GM18505 (cell line): ENCODE measurements around the gene OGN.

Experiments
- ATAC-seq: cut with Tn5 transposase; IDR thresholded peaks from one replicate; pipeline ENCODE4 v1.9.1; 2021; ENCODE audit not compliant: unreplicated experiment
- POLR2A ChIP-seq: IDR thresholded peaks from 4 replicates; pipeline ENCODE4 v1.6.1; 2011; ENCODE audit warnings: borderline replicate concordance; ENCODE audit not compliant: insufficient read depth, insufficient read length; ENCODE audit errors: extremely low read depth

Gene OGN

GRCh38 chr9:92392690-92393089 is 11.7 kb downstream of the OGN start:
- no peak for TF ChIP-seq POLR2A
- no peak for ATAC-seq

GRCh38 chr9:92385953-92386352 is 18.4 kb downstream of the OGN start:
- ATAC-seq: no peak
- no peak for TF ChIP-seq POLR2A

- ATAC-seq: no peak
- TF ChIP-seq POLR2A: no peak
Observed at GRCh38 chr9:92385477-92385876, 18.9 kb downstream of the OGN start.

GRCh38 chr9:92385001-92385400 is 19.4 kb downstream of the OGN start:
- ATAC-seq: no peak
- TF ChIP-seq POLR2A: no peak

- ATAC-seq: no peak
- TF ChIP-seq POLR2A: no peak
Observed at GRCh38 chr9:92384375-92384774, 20.0 kb downstream of the OGN start.

GRCh38 chr9:92381775-92382174 is 22.6 kb downstream of the OGN start:
- TF ChIP-seq POLR2A: no peak
- no peak for ATAC-seq

- no peak for TF ChIP-seq POLR2A
- no peak for ATAC-seq
Observed at GRCh38 chr9:92380603-92381002, 23.8 kb downstream of the OGN start.

- TF ChIP-seq POLR2A: no peak
- no peak for ATAC-seq
Observed at GRCh38 chr9:92378865-92379560, 25.4 kb downstream of the OGN start.

GRCh38 chr9:92377876-92378275 is 26.5 kb downstream of the OGN start:
- no peak for TF ChIP-seq POLR2A

GRCh38 chr9:92373167-92373566 is 31.2 kb downstream of the OGN start:
- no peak for TF ChIP-seq POLR2A
- ATAC-seq: no peak

More at GRCh38 chr9:92377876-92378275, 26.5 kb downstream of the OGN start:
- ATAC-seq: no peak

GRCh38 chr9:92369075-92369474 is 35.3 kb downstream of the OGN start:
- TF ChIP-seq POLR2A: no peak
- no peak for ATAC-seq

- no peak for TF ChIP-seq POLR2A
- peak; percentile 52 for ATAC-seq
Observed at GRCh38 chr9:92360083-92360482, 44.3 kb downstream of the OGN start.

GRCh38 chr9:92359394-92359995 is 44.9 kb downstream of the OGN start:
- ATAC-seq: no peak
- no peak for TF ChIP-seq POLR2A

GRCh38 chr9:92353051-92353450 is 51.3 kb downstream of the OGN start:
- ATAC-seq: no peak
- no peak for TF ChIP-seq POLR2A

- ATAC-seq: no peak
- TF ChIP-seq POLR2A: no peak
Observed at GRCh38 chr9:92350740-92351133, 53.6 kb downstream of the OGN start.
